ENCODE measurements around the gene LMO1.

LMO1 gene

GRCh38 chr11:8204596-8204995 is 59.1 kb downstream of the LMO1 start:
- DNase-seq (ENCODE audit: low read depth): no peak
- no peak overlapping the region for H3K4me3 ChIP-seq (ENCODE audit: low read depth, low read length)
- TF ChIP-seq, protein P1, sequence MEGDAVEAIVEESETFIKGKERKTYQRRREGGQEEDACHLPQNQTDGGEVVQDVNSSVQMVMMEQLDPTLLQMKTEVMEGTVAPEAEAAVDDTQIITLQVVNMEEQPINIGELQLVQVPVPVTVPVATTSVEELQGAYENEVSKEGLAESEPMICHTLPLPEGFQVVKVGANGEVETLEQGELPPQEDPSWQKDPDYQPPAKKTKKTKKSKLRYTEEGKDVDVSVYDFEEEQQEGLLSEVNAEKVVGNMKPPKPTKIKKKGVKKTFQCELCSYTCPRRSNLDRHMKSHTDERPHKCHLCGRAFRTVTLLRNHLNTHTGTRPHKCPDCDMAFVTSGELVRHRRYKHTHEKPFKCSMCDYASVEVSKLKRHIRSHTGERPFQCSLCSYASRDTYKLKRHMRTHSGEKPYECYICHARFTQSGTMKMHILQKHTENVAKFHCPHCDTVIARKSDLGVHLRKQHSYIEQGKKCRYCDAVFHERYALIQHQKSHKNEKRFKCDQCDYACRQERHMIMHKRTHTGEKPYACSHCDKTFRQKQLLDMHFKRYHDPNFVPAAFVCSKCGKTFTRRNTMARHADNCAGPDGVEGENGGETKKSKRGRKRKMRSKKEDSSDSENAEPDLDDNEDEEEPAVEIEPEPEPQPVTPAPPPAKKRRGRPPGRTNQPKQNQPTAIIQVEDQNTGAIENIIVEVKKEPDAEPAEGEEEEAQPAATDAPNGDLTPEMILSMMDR (IDR thresholded peaks at IDR 0.05; ENCODE audit: low read depth, low read length, missing control alignments): no peak
- in situ Hi-C loops (cut with HindIII; ENCODE audit: low sequenced_read_pairs): no loop called here

- in situ Hi-C loops (cut with HindIII; ENCODE audit: low sequenced_read_pairs): no loop called here
- TF ChIP-seq, protein P1 (IDR thresholded peaks at IDR 0.05; ENCODE audit: low read depth, low read length, missing control alignments): no peak
- no peak overlapping the region for H3K4me3 ChIP-seq (ENCODE audit: low read depth, low read length)
- no peak for DNase-seq (ENCODE audit: low read depth)
Measured at GRCh38 chr11:8204025-8204424, 59.7 kb downstream of the LMO1 start.

GRCh38 chr11:8203414-8203715 is 60.3 kb downstream of the LMO1 start:
- in situ Hi-C loops (cut with HindIII; ENCODE audit: low sequenced_read_pairs): no loop called here
- TF ChIP-seq, protein P1 (IDR thresholded peaks at IDR 0.05; ENCODE audit: low read depth, low read length, missing control alignments): no peak

DNA sequence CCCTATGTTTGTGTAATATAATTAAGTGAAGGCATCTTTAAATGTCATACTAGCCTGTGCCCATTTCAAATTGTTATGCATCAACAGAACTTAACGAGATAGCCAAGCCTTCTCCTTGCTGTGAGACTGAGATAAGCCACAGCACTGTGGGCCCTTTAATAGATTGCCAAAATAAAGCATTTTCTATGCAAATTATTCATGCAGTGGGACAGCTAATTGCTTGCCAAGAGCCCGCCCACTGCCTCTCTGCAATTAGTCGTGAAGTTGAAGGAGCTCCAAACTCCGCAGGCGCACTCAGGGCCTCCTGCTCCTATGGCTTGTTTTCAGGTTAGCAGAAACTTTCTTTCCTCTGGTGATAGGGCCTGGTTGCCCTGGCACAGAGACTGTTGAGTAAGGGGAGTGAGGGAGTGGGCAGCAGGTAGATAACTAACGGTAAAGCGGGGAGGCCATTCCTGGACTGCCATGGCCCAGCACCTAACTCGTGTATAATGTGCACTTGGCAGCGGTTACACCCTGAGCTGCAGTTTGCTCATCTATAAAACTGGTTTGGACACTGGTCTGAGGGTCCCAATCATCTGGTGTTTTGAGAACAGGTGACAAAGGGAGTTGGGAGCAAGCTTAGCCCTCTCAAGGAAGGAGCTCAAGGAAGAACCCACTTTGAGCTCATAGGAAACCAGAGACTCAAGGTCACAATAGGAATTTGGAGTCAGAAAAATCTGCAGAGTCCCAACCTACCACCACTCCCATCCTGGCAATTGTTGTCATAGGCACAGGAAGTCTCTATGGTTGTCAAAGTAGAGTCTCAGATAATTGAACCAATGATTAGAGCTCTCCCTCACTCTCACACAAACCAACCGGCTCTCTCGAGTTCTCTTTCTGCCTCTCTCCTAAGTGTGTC is 60.9 kb downstream of the LMO1 start:
- no peak for DNase-seq (ENCODE audit: low read depth)
- in situ Hi-C loops (cut with HindIII; ENCODE audit: low sequenced_read_pairs): no loop called here
- TF ChIP-seq, protein P1 (IDR thresholded peaks at IDR 0.05; ENCODE audit: low read depth, low read length, missing control alignments): no peak
- no peak overlapping the region for H3K4me3 ChIP-seq (ENCODE audit: low read depth, low read length)

More at GRCh38 chr11:8203414-8203715, 60.3 kb downstream of the LMO1 start:
- no peak for DNase-seq (ENCODE audit: low read depth)
- H3K4me3 ChIP-seq (ENCODE audit: low read depth, low read length): no peak overlapping the region

DNA sequence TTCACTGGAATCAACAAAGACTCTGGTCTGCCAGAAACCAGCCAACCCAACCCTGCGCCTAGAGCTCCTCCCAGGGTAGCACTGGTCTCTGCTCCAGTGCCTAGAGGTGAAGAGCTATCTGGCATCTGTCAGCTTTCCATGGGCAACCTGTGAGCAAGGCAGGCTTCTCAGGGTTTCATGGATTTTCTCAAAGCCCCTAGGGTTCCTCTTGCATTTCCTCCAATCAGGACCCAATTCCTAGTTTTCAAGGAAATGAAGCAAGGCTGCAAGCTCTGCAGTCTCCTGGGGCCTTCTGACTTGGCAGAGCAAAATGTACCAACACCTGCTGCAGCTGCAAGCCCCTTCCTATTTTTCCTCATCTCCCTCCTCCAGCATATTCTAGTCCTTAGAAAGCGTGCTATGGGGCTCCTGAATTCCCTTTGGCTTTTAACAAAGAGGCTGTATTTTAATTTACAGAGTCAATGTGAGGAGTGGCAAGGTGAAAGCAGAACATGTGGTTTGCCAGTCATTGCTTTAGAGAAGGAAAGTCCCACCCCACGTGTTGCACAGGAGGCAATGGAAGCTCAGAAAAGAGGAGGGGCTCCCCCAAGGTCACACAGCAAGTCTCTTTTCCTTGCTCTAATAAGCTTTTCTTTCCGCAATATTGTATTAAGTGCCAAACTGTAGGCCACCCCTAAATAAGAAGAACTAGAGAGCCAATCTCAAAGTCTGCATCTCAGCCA is 61.9 kb downstream of the LMO1 start:
- in situ Hi-C loops (cut with HindIII; ENCODE audit: low sequenced_read_pairs): no loop called here
- DNase-seq (ENCODE audit: low read depth): no peak
- TF ChIP-seq, protein P1 (IDR thresholded peaks at IDR 0.05; ENCODE audit: low read depth, low read length, missing control alignments): no peak
- H3K4me3 ChIP-seq (ENCODE audit: low read depth, low read length): no peak overlapping the region

DNA sequence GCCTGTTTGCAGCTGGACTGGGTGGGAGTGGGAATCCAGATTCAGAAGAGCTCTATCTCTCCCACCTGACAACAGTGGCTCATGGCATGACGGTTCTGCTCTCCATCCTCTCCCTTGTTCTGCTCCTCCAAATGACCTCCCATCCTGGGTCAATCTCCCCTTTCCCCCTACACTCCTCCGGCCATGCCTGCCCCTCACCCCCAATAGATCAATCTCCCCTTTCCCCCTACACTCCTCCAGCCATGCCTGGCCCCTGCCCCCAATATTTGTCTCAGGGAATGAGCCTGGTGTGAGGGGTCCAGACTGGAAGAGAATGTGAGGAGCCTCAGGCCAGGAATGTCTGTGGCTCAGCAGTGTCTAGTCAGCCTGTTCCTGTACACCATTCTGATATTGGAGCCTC is 64.0 kb downstream of the LMO1 start:
- in situ Hi-C loops (cut with HindIII; ENCODE audit: low sequenced_read_pairs): no loop called here
- TF ChIP-seq, protein P1 (IDR thresholded peaks at IDR 0.05; ENCODE audit: low read depth, low read length, missing control alignments): no peak
- no peak for DNase-seq (ENCODE audit: low read depth)
- H3K4me3 ChIP-seq (ENCODE audit: low read depth, low read length): no peak overlapping the region
